Left lung (tissue), 14 donors: ENCODE data around the gene AFMID. TPM values are rescaled to one million over a fixed set of nuclear protein-coding genes. Genes with fewer than 3 reads are reported as not detected.
"Not testable (repeated sequence)": the region's sequence is repeated elsewhere in the genome, so short reads cannot be mapped to it uniquely, and the experiment has no call there.

Source experiments
- ATAC-seq: fragments of 200-7000 bp; cut with Tn5 transposase; one replicate; pipeline ENCODE4 v1.9.1; 2020; ENCODE audit warnings: moderate library complexity
- DNase-seq, 4 donors: peaks; one replicate each; pipeline ENCODE4 v3.0.0-alpha.2; 2013 to 2020
- H3K27ac ChIP-seq, 2 donors: fragments of 200-600 bp; sonication (generic) in 1 of 2; one replicate each; pipeline versions ENCODE4 v1.5.0 to v1.8.0; 2020 to 2021
- H3K27me3 ChIP-seq, 2 donors: fragments of 200-600 bp; sonication (generic) in 1 of 2; one replicate each; pipeline versions ENCODE4 v1.5.0 to v1.8.0; 2020 to 2021
- H3K36me3 ChIP-seq, 2 donors: fragments of 200-600 bp; sonication (generic) in 1 of 2; one replicate each; pipeline versions ENCODE4 v1.5.0 to v1.8.0; 2020 to 2021
- H3K4me1 ChIP-seq, 2 donors: fragments of 200-600 bp; one replicate each; pipeline ENCODE4 v1.8.0; 2021
- H3K4me3 ChIP-seq, 2 donors: fragments of 200-600 bp; sonication (generic) in 1 of 2; one replicate each; pipeline versions ENCODE4 v1.5.0 to v1.8.0; 2020 to 2021; ENCODE audit warnings: mild to moderate bottlenecking in 1 of 2
- H3K9me3 ChIP-seq, 2 donors: fragments of 200-600 bp; sonication (generic) in 1 of 2; one replicate each; pipeline versions ENCODE4 v1.5.0 to v1.8.0; 2020 to 2021
- CTCF ChIP-seq, 2 donors: fragments of 200-600 bp; sonication (generic) in 1 of 2; IDR thresholded peaks; one replicate each; pipeline versions ENCODE4 v1.5.0 to v1.8.0; 2021; ENCODE audit warnings: antibody characterized with exemption in 2 of 2
- intact Hi-C, 2 donors: fragments of 100-400 bp; cut with DNase I; formaldehyde crosslinking; loops; one replicate each; pipeline versions ENCODE4 v1.11.2 to v1.14.2; 2022
- long read RNA-seq, 12 donors: library from polyadenylated mRNA in 2 of 12; unstranded in 2 of 12; transcript quantifications; one replicate each; pipeline ENCODE4 v2.0.0 and lab custom pipeline, GENCODE V29; 2019 to 2026
- polyA plus RNA-seq, 6 donors: library from polyadenylated mRNA; unstranded; fragments of 120-200 nt; gene quantifications; one replicate each; pipeline ENCODE4 v1.2.1, GENCODE V29; 2013; ENCODE audit not compliant: insufficient read length in 6 of 6
- total RNA-seq, 2 donors: library from RNA; stranded (reverse); fragmentation: NEBNext Ultra II Directional; extraction: Animal tissue kit (Norgen Biotek cat#: 25700); gene quantifications; one replicate each; pipeline ENCODE4 v1.2.1, GENCODE V29; 2021
- donor health status: DM: no; HTN: yes; CAD: no.
- donor health status: DM: no; HTN: no; CAD: no.

AFMID gene
- total RNA-seq: 10 to 100 TPM; 31.3 to 38.6 TPM
- polyA plus RNA-seq: 10 to 100 TPM; 49.8 to 58.9 (median 51.3) TPM
- long read RNA-seq, donor 1, partial matches to known transcripts: 0 of 9 reads
- long read RNA-seq, donor 1, other reads (novel, unspliced or antisense): 6 of 9 reads
- long read RNA-seq, donor 2, partial matches to known transcripts: 5 of 12 reads
- long read RNA-seq, donor 2, other reads (novel, unspliced or antisense): 5 of 12 reads
- long read RNA-seq, donor 3, partial matches to known transcripts: 0 of 9 reads
- long read RNA-seq, donor 3, other reads (novel, unspliced or antisense): 8 of 9 reads
- long read RNA-seq, donor 4, partial matches to known transcripts: 0 of 24 reads
- long read RNA-seq, donor 4, other reads (novel, unspliced or antisense): 19 of 24 reads
- long read RNA-seq, donor 5, partial matches to known transcripts: 0 of 5 reads
- long read RNA-seq, donor 5, other reads (novel, unspliced or antisense): 0 of 5 reads
- long read RNA-seq, donor 6, partial matches to known transcripts: 0 of 4 reads
- long read RNA-seq, donor 6, other reads (novel, unspliced or antisense): 0 of 4 reads
- long read RNA-seq, donor 7, partial matches to known transcripts: 0 of 2 reads
- long read RNA-seq, donor 7, other reads (novel, unspliced or antisense): 0 of 2 reads
- long read RNA-seq, donor 8, partial matches to known transcripts: 0 of 10 reads
- long read RNA-seq, donor 8, other reads (novel, unspliced or antisense): 5 of 10 reads
- long read RNA-seq, donor 9: 0 reads
- long read RNA-seq, donor 10, partial matches to known transcripts: 1 of 6 reads
- long read RNA-seq, donor 10, other reads (novel, unspliced or antisense): 3 of 6 reads
- long read RNA-seq, donor 11: 0 reads
- long read RNA-seq, donor 12, partial matches to known transcripts: 0 of 14 reads
- long read RNA-seq, donor 12, other reads (novel, unspliced or antisense): 9 of 14 reads

GRCh38 chr17:78186692-78187595, at the start of gene AFMID, which contains the start of gene TK1:
TSS of gene AFMID (plus strand) at chr17:78187362. CDS start at chr17:78187371, 9 bp downstream.
TSS of gene TK1 (minus strand) at chr17:78187052. CDS start at chr17:78186994, 58 bp downstream.
- peaks cover 0 to 12% of the 10 kb centered on the region in 2 donors for H3K36me3 ChIP-seq
- intact Hi-C loops: no loop called here
- H3K27ac ChIP-seq: peak within 1 kb of the TSS; percentile 59 to 68
- H3K4me3 ChIP-seq: peak within 1 kb of the TSS; percentile 53
- no peaks in the 10 kb centered on the region for H3K9me3 ChIP-seq
- DNase-seq (peak; percentile 90 to 98 (median 97)), ATAC-seq (peak; percentile 96)
- no peaks in the 10 kb centered on the region for H3K27me3 ChIP-seq
- peaks cover 6 to 49% of the 10 kb centered on the region in 2 donors for H3K4me1 ChIP-seq
- TF ChIP-seq CTCF (IDR thresholded peaks at IDR 0.05): peak; percentile 59 to 89

GRCh38 chr17:78137392-78138203, 49.6 kb upstream of the AFMID start:
- intact Hi-C loops: no loop called here
- TF ChIP-seq CTCF (IDR thresholded peaks at IDR 0.05): peak in 1 of 2 donors; percentile 47
- Histone ChIP-seq H3K4me3 (no peak overlapping the region), H3K27ac (peak overlapping the region in 1 of 2 donors; percentile 74), H3K9me3 (no peaks in the 10 kb centered on the region), H3K36me3 (peaks cover 0 to 27% of the 10 kb centered on the region in 2 donors), H3K27me3 (no peaks in the 10 kb centered on the region), H3K4me1 (peaks cover 12 to 85% of the 10 kb centered on the region in 2 donors)
- DNase-seq (peak in 1 of 4 donors; percentile 85), ATAC-seq (no peak)

GRCh38 chr17:78138204-78139060, 48.7 kb upstream of the AFMID start:
- intact Hi-C loops: no loop called here
- no peaks in the 10 kb centered on the region for H3K27me3 ChIP-seq
- no peaks in the 10 kb centered on the region for H3K9me3 ChIP-seq
- peaks cover 0 to 27% of the 10 kb centered on the region in 2 donors for H3K36me3 ChIP-seq
- H3K4me3 ChIP-seq: no peak overlapping the region
- no peak for TF ChIP-seq CTCF (IDR thresholded peaks at IDR 0.05)
- DNase-seq (no peak), ATAC-seq (no peak)
- peak overlapping the region in 1 of 2 donors; percentile 74 for H3K27ac ChIP-seq
- peaks cover 12 to 84% of the 10 kb centered on the region in 2 donors for H3K4me1 ChIP-seq

GRCh38 chr17:78139861-78140168, 47.3 kb upstream of the AFMID start:
- Histone ChIP-seq H3K4me3 (peak overlapping the region in 1 of 2 donors; percentile 11), H3K27ac (peak overlapping the region; percentile 44 to 75), H3K4me1 (peaks cover 25 to 85% of the 10 kb centered on the region in 2 donors), H3K36me3 (peaks cover 0 to 23% of the 10 kb centered on the region in 2 donors)
- intact Hi-C loops, DNase-seq, ATAC-seq, H3K9me3 ChIP-seq, H3K27me3 ChIP-seq: not testable (repeated sequence)
